Natural killer cell (primary cell): Measurements from ENCODE around the gene MAN1C1. TPM values are rescaled to one million over a fixed set of nuclear protein-coding genes. Genes with fewer than 3 reads are reported as not detected.

Source experiments
- ATAC-seq, 3 donors: fragments of 150-1000 bp in 2 of 3; fragments of 200-7000 bp in 1 of 3; cut with Tn5 transposase; 1 replicate in 1 of 3; 2 replicates in 2 of 3; pipeline ENCODE4 v1.10.0; 2021; ENCODE audit warnings: mild to moderate bottlenecking in 2 of 3, moderate library complexity in 2 of 3
- DNase-seq, 2 donors: peaks; one replicate each; pipeline versions ENCODE4 v3.0.0 to v3.0.0-alpha.2; 2013 to 2021; ENCODE audit warnings: mixed read lengths in 1 of 2
- H3K27ac ChIP-seq: one replicate; pipeline ENCODE4 v1.5.1; 2013; ENCODE audit warnings: mild to moderate bottlenecking, low read length
- H3K27me3 ChIP-seq: one replicate; pipeline ENCODE4 v1.6.1; 2013; ENCODE audit warnings: low read length; ENCODE audit not compliant: control insufficient read depth, insufficient read depth
- H3K36me3 ChIP-seq: one replicate; pipeline ENCODE4 v1.6.1; 2013; ENCODE audit warnings: low read length; ENCODE audit not compliant: control insufficient read depth, insufficient read depth
- H3K4me1 ChIP-seq: one replicate; pipeline ENCODE4 v1.6.1; 2013; ENCODE audit warnings: low read length; ENCODE audit not compliant: control insufficient read depth, insufficient read depth
- H3K4me3 ChIP-seq: one replicate; pipeline ENCODE4 v1.5.1; 2013; ENCODE audit warnings: low read length
- H3K9me3 ChIP-seq: one replicate; pipeline ENCODE4 v1.6.1; 2013; ENCODE audit warnings: low read length; ENCODE audit not compliant: control insufficient read depth, insufficient read depth
- H3K27ac Mint-ChIP-seq, 2 donors: one replicate each; pipeline ENCODE4 v1.8.0; 2022; ENCODE audit warnings: mild to moderate bottlenecking in 2 of 2, mixed read lengths in 2 of 2, moderate library complexity in 1 of 2
- H3K27me3 Mint-ChIP-seq, 2 donors: one replicate each; pipeline ENCODE4 v1.8.0; 2022; ENCODE audit warnings: low read depth in 2 of 2, mixed read lengths in 2 of 2
- H3K36me3 Mint-ChIP-seq: one replicate; pipeline ENCODE4 v1.8.0; 2022; ENCODE audit warnings: mixed read lengths
- H3K4me1 Mint-ChIP-seq, 2 donors: one replicate each; pipeline ENCODE4 v1.8.0; 2022; ENCODE audit warnings: mixed read lengths in 2 of 2
- H3K4me3 Mint-ChIP-seq: one replicate; pipeline ENCODE4 v1.8.0; 2022; ENCODE audit warnings: mild to moderate bottlenecking, moderate library complexity, mixed read lengths
- H3K9me3 Mint-ChIP-seq, 2 donors: one replicate each; pipeline ENCODE4 v1.8.0; 2022; ENCODE audit warnings: mixed read lengths in 2 of 2
- WGBS: methylation state at CpG from one replicate; pipeline ENCODE4 v1.1.7; 2013; ENCODE audit warnings: missing lambda C conversion rate; ENCODE audit not compliant: insufficient coverage; 5-methylcytosine and 5-hydroxymethylcytosine counted together
- intact Hi-C: fragments of 100-400 bp; cut with micrococcal nuclease; formaldehyde crosslinking; loops from one replicate; pipeline ENCODE4 v1.14.2; 2022
- total RNA-seq, 4 donors: library from RNA; stranded (reverse); fragments of 120-200 nt in 1 of 4; gene quantifications; one replicate each; pipeline versions ENCODE4 v1.2.3 to v1.2.4, GENCODE V29; 2013 to 2022
- TF ChIP-seq, protein P1 (sequence below): fragments of 200-600 bp; IDR thresholded peaks from one replicate; pipeline ENCODE4 v1.8.0; 2022; ENCODE audit warnings: antibody characterized with exemption

The MAN1C1 gene
- total RNA-seq, 3 donors from 2014 or later (not counting 1 experiment from before 2014, with no cell fraction given): 3.6 to 7.5 (median 7.1) TPM

- Mint-ChIP-seq H3K9me3 (no peaks in the 10 kb centered on the region), H3K27ac (peak overlapping the region in 1 of 2 donors; percentile 10), H3K27me3 (peaks cover 8 to 11% of the 10 kb centered on the region in 2 donors), H3K4me1 (peaks cover 25 to 29% of the 10 kb centered on the region in 2 donors), H3K36me3 (no peaks in the 10 kb centered on the region), H3K4me3 (no peak overlapping the region)
- Histone ChIP-seq H3K9me3 (no peaks in the 10 kb centered on the region), H3K27me3 (peaks cover 2% of the 10 kb centered on the region), H3K36me3 (no peaks in the 10 kb centered on the region), H3K4me3 (no peak overlapping the region), H3K4me1 (peaks cover 29% of the 10 kb centered on the region), H3K27ac (no peak overlapping the region)
- ATAC-seq (no peak), DNase-seq (no peak)
- TF ChIP-seq, protein P1, sequence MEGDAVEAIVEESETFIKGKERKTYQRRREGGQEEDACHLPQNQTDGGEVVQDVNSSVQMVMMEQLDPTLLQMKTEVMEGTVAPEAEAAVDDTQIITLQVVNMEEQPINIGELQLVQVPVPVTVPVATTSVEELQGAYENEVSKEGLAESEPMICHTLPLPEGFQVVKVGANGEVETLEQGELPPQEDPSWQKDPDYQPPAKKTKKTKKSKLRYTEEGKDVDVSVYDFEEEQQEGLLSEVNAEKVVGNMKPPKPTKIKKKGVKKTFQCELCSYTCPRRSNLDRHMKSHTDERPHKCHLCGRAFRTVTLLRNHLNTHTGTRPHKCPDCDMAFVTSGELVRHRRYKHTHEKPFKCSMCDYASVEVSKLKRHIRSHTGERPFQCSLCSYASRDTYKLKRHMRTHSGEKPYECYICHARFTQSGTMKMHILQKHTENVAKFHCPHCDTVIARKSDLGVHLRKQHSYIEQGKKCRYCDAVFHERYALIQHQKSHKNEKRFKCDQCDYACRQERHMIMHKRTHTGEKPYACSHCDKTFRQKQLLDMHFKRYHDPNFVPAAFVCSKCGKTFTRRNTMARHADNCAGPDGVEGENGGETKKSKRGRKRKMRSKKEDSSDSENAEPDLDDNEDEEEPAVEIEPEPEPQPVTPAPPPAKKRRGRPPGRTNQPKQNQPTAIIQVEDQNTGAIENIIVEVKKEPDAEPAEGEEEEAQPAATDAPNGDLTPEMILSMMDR: no peak
- intact Hi-C loops: loop anchor here (10.0 kb wide), 1 partner anchor 183 kb away; no protein-coding TSS in a partner anchor
- 94% methylated on average over 1 of the region's 1 CpG for WGBS
Measured at GRCh38 chr1:25611843-25612242, 4.7 kb upstream of the MAN1C1 start.

DNA sequence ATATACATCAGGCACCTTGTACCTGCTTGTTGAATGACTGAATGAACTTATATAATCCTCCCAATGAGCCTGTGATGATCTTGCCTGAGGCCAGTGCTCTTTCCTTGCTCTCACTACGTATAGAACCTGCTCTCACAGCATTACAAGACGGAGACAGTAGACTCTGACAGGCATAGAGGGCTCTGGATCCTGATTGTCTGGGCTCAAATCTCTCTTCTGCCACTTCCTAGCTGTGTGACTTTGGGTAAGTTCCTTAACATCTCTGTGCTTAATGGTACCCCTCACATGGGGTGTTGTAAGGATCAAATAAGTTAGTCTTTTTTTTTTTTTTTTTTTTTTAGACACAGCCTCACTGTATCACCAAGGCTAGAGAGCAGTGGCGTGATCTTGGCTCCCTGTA, 4.2 kb upstream of the MAN1C1 start:
- Mint-ChIP-seq H3K4me1 (peaks cover 25 to 29% of the 10 kb centered on the region in 2 donors), H3K27ac (no peak overlapping the region), H3K4me3 (no peak overlapping the region), H3K9me3 (no peaks in the 10 kb centered on the region), H3K36me3 (no peaks in the 10 kb centered on the region), H3K27me3 (peaks cover 8 to 11% of the 10 kb centered on the region in 2 donors)
- Histone ChIP-seq H3K4me3 (no peak overlapping the region), H3K4me1 (peaks cover 29% of the 10 kb centered on the region), H3K27ac (no peak overlapping the region), H3K27me3 (peaks cover 2% of the 10 kb centered on the region), H3K9me3 (no peaks in the 10 kb centered on the region), H3K36me3 (no peaks in the 10 kb centered on the region)
- TF ChIP-seq, protein P1: no peak
- intact Hi-C loops: loop anchor here (10.0 kb wide), 1 partner anchor 182 kb away; no protein-coding TSS in a partner anchor
- ATAC-seq (no peak), DNase-seq (no peak)
- 75% methylated on average over 3 of the region's 3 CpGs for WGBS

GRCh38 chr1:25613091-25613490, 3.5 kb upstream of the MAN1C1 start:
- Histone ChIP-seq H3K9me3 (no peaks in the 10 kb centered on the region), H3K27ac (no peak overlapping the region), H3K4me1 (peaks cover 36% of the 10 kb centered on the region), H3K36me3 (no peaks in the 10 kb centered on the region), H3K4me3 (no peak overlapping the region), H3K27me3 (peaks cover 2% of the 10 kb centered on the region)
- H3K27me3 Mint-ChIP-seq: peaks cover 8 to 11% of the 10 kb centered on the region in 2 donors
- ATAC-seq (no peak), DNase-seq (no peak)
- no peaks in the 10 kb centered on the region for H3K36me3 Mint-ChIP-seq
- no peaks in the 10 kb centered on the region for H3K9me3 Mint-ChIP-seq
- no peak overlapping the region for H3K27ac Mint-ChIP-seq
- intact Hi-C loops: loop anchor here (10.0 kb wide), 1 partner anchor 182 kb away; no protein-coding TSS in a partner anchor
- no peak overlapping the region for H3K4me3 Mint-ChIP-seq
- peaks cover 25 to 30% of the 10 kb centered on the region in 2 donors for H3K4me1 Mint-ChIP-seq
- WGBS: 84% methylated on average over 3 of the region's 3 CpGs
- TF ChIP-seq, protein P1: no peak
